Skin of body (tissue), 2 donors: ENCODE data around the gene ATP10B. TPM values are rescaled to one million over a fixed set of nuclear protein-coding genes. Genes with fewer than 3 reads are reported as not detected.

Source experiments
- DNase-seq: peaks from one replicate; lab custom pipeline; 2025; lab: John Stamatoyannopoulos, UW
- total RNA-seq: library from RNA; depleted of rRNA; stranded (reverse); fragments of >200 nt; gene quantifications from one replicate; pipeline ENCODE4 v1.2.3, GENCODE V29; 2014

ATP10B gene
- total RNA-seq, 1 donor from 2014 or later: 8.2 TPM

GRCh38 chr5:160514191-160514590, 337.8 kb downstream of the ATP10B start:
- DNase-seq: no peak

GRCh38 chr5:160513485-160513884, 338.5 kb downstream of the ATP10B start:
- no peak for DNase-seq
